ENCODE results near the gene RASA3. TPM values are rescaled to one million over a fixed set of nuclear protein-coding genes. Genes with fewer than 3 reads are reported as not detected.

The RASA3 gene
- total RNA-seq, 1 donor from 2014 or later: 2.6 TPM

- no peaks in the 10 kb centered on the region for H3K36me3 ChIP-seq (ENCODE audit: control insufficient read depth, insufficient read depth, low read length)
- no peak for FAIRE-seq
Measured at GRCh38 chr13:114102521-114103288, 29.7 kb downstream of the RASA3 start.

GRCh38 chr13:114102131-114102520 is 30.3 kb downstream of the RASA3 start:
- Histone ChIP-seq H3K27me3 (ENCODE audit: control insufficient read depth, insufficient read depth, low read length) (no peaks in the 10 kb centered on the region), H3K36me3 (ENCODE audit: control insufficient read depth, insufficient read depth, low read length) (no peaks in the 10 kb centered on the region), H3K4me3 (ENCODE audit: low read depth, low read length) (no peak overlapping the region)
- no peak for FAIRE-seq
- DNase-seq (ENCODE audit: low read depth): no peak
- TF ChIP-seq CTCF (IDR thresholded peaks at IDR 0.05; ENCODE audit: insufficient read depth, low read length, severe bottlenecking): no peak

More at GRCh38 chr13:114102521-114103288, 29.7 kb downstream of the RASA3 start:
- no peak for TF ChIP-seq CTCF (IDR thresholded peaks at IDR 0.05; ENCODE audit: insufficient read depth, low read length, severe bottlenecking)
- no peaks in the 10 kb centered on the region for H3K27me3 ChIP-seq (ENCODE audit: control insufficient read depth, insufficient read depth, low read length)
- no peak overlapping the region for H3K4me3 ChIP-seq (ENCODE audit: low read depth, low read length)
- DNase-seq (ENCODE audit: low read depth): no peak

- no peaks in the 10 kb centered on the region for H3K36me3 ChIP-seq (ENCODE audit: control insufficient read depth, insufficient read depth, low read length)
- FAIRE-seq (no peak), DNase-seq (ENCODE audit: low read depth) (no peak)
- no peak overlapping the region for H3K4me3 ChIP-seq (ENCODE audit: low read depth, low read length)
- TF ChIP-seq CTCF (IDR thresholded peaks at IDR 0.05; ENCODE audit: insufficient read depth, low read length, severe bottlenecking): no peak
- H3K27me3 ChIP-seq (ENCODE audit: control insufficient read depth, insufficient read depth, low read length): no peaks in the 10 kb centered on the region
Measured at GRCh38 chr13:114101358-114102130, 30.9 kb downstream of the RASA3 start.

GRCh38 chr13:114100446-114101357 is 31.7 kb downstream of the RASA3 start:
- TF ChIP-seq CTCF (IDR thresholded peaks at IDR 0.05; ENCODE audit: insufficient read depth, low read length, severe bottlenecking): no peak
- Histone ChIP-seq H3K27me3 (ENCODE audit: control insufficient read depth, insufficient read depth, low read length) (no peaks in the 10 kb centered on the region), H3K36me3 (ENCODE audit: control insufficient read depth, insufficient read depth, low read length) (no peaks in the 10 kb centered on the region), H3K4me3 (ENCODE audit: low read depth, low read length) (no peak overlapping the region)
- DNase-seq (ENCODE audit: low read depth) (no peak), FAIRE-seq (no peak)

- Histone ChIP-seq H3K36me3 (ENCODE audit: control insufficient read depth, insufficient read depth, low read length) (no peaks in the 10 kb centered on the region), H3K4me3 (ENCODE audit: low read depth, low read length) (no peak overlapping the region), H3K27me3 (ENCODE audit: control insufficient read depth, insufficient read depth, low read length) (no peaks in the 10 kb centered on the region)
- TF ChIP-seq CTCF (IDR thresholded peaks at IDR 0.05; ENCODE audit: insufficient read depth, low read length, severe bottlenecking): no peak
- DNase-seq (ENCODE audit: low read depth) (peak; percentile 40), FAIRE-seq (no peak)
Measured at GRCh38 chr13:114099918-114100445, 32.4 kb downstream of the RASA3 start.

Data from bronchial epithelial cell (primary cell).